HEK293 (cell line): Measurements from ENCODE around the gene PCDHA6.

Source experiments
- CTCF ChIA-PET: fragments of 350-600 bp; formaldehyde crosslinking; extraction: SDS; loops from one replicate; lab custom pipeline; 2021; ENCODE audit warnings: antibody characterized with exemption; lab: Yijun Ruan, JAX
- POLR2A ChIA-PET: fragments of 300-600 bp; formaldehyde crosslinking; extraction: SDS; loops from one replicate; lab custom pipeline; 2020; ENCODE audit warnings: antibody characterized with exemption, inconsistent platforms; lab: Yijun Ruan, JAX
- H3K27ac ChIP-seq: fragments of 200-500 bp; sonication (Bioruptor generic); 2 replicates; pipeline ENCODE4 v1.5.1; 2014; ENCODE audit warnings: low read depth, low read length, control low read depth, inconsistent platforms; ENCODE audit errors: extremely low read depth
- H3K36me3 ChIP-seq, 2 experiments: fragments of 200-500 bp in 1 of 2; sonication (Bioruptor generic) in 1 of 2; 1 replicate in 1 of 2; 2 replicates in 1 of 2; pipeline ENCODE4 v1.5.1; 2014 to 2017; ENCODE audit warnings: inconsistent platforms in 2 of 2, low read length in 2 of 2; ENCODE audit not compliant: control insufficient read depth in 2 of 2, insufficient read depth in 1 of 2
- H3K4me1 ChIP-seq: fragments of 200-500 bp; sonication (Bioruptor generic); 2 replicates; pipeline ENCODE4 v1.5.1; 2014; ENCODE audit warnings: mild to moderate bottlenecking, low read length, inconsistent platforms; ENCODE audit not compliant: control insufficient read depth, insufficient read depth
- H3K4me3 ChIP-seq: 2 replicates; pipeline ENCODE4 v1.5.1; 2011; ENCODE audit warnings: low read depth, mild to moderate bottlenecking, control low read depth, low read length, moderate library complexity
- H3K9me3 ChIP-seq: fragments of 200-500 bp; sonication (Bioruptor generic); 2 replicates; pipeline ENCODE4 v1.5.1; 2014; ENCODE audit warnings: low read depth, low read length, inconsistent platforms; ENCODE audit not compliant: control insufficient read depth, insufficient read depth
- KLF7 ChIP-seq: fragments of 450-650 bp; formaldehyde crosslinking; IDR thresholded peaks from 2 replicates; pipeline ENCODE4 v1.5.1; 2016; ENCODE audit warnings: missing biosample characterization, missing genetic modification characterization, borderline replicate concordance
- PATZ1 ChIP-seq: fragments of 450-650 bp; formaldehyde crosslinking; IDR thresholded peaks from 2 replicates; pipeline ENCODE4 v1.5.1; 2016; ENCODE audit warnings: missing biosample characterization, missing genetic modification characterization
- RBAK ChIP-seq: fragments of 450-650 bp; formaldehyde crosslinking; IDR thresholded peaks from 2 replicates; pipeline ENCODE4 v1.5.1; 2016; ENCODE audit warnings: missing biosample characterization, missing genetic modification characterization
- TRIM28 ChIP-seq: IDR thresholded peaks from 2 replicates; pipeline ENCODE4 v1.6.1; 2011; ENCODE audit warnings: low read length, control low read depth, borderline replicate concordance
- ZBTB11 ChIP-seq: fragments of 450-650 bp; formaldehyde crosslinking; conservative IDR thresholded peaks from 2 replicates; pipeline ENCODE4 v1.5.1; 2016; ENCODE audit warnings: low read depth, missing biosample characterization, missing genetic modification characterization
- ZBTB48 ChIP-seq: fragments of 450-650 bp; formaldehyde crosslinking; IDR thresholded peaks from 2 replicates; pipeline ENCODE4 v1.5.1; 2016; ENCODE audit warnings: missing biosample characterization, missing genetic modification characterization
- ZNF169 ChIP-seq: fragments of 450-650 bp; formaldehyde crosslinking; IDR thresholded peaks from 2 replicates; pipeline ENCODE4 v1.5.1; 2016; ENCODE audit warnings: missing biosample characterization, missing genetic modification characterization
- ZNF214 ChIP-seq: fragments of 450-650 bp; formaldehyde crosslinking; IDR thresholded peaks from 2 replicates; pipeline ENCODE4 v1.5.1; 2017; ENCODE audit warnings: missing biosample characterization, mild to moderate bottlenecking, missing genetic modification characterization, borderline replicate concordance
- ZNF239 ChIP-seq: fragments of 450-650 bp; formaldehyde crosslinking; IDR thresholded peaks from 2 replicates; pipeline ENCODE4 v1.5.1; 2016; ENCODE audit warnings: missing biosample characterization, missing genetic modification characterization
- ZNF362 ChIP-seq: fragments of 450-650 bp; formaldehyde crosslinking; IDR thresholded peaks from 2 replicates; pipeline ENCODE4 v1.5.1; 2016; ENCODE audit warnings: missing biosample characterization, missing genetic modification characterization
- ZNF398 ChIP-seq: fragments of 450-650 bp; formaldehyde crosslinking; IDR thresholded peaks from 2 replicates; pipeline ENCODE4 v1.5.1; 2017; ENCODE audit warnings: missing biosample characterization, missing genetic modification characterization
- ZNF558 ChIP-seq: fragments of 450-650 bp; formaldehyde crosslinking; IDR thresholded peaks from 2 replicates; pipeline ENCODE4 v1.5.1; 2016; ENCODE audit warnings: missing biosample characterization, missing genetic modification characterization
- ZNF621 ChIP-seq: fragments of 450-650 bp; formaldehyde crosslinking; IDR thresholded peaks from 2 replicates; pipeline ENCODE4 v1.5.1; 2017; ENCODE audit warnings: missing biosample characterization, missing genetic modification characterization
- ZNF626 ChIP-seq: fragments of 450-650 bp; sonication (Bioruptor Pico); formaldehyde crosslinking; IDR thresholded peaks from 2 replicates; pipeline ENCODE4 v1.5.1; 2018; ENCODE audit warnings: missing biosample characterization, missing genetic modification characterization, inconsistent platforms
- ZNF777 ChIP-seq: fragments of 450-650 bp; formaldehyde crosslinking; IDR thresholded peaks from 2 replicates; pipeline ENCODE4 v1.5.1; 2017; ENCODE audit warnings: missing biosample characterization, missing genetic modification characterization, borderline replicate concordance
- ZSCAN30 ChIP-seq: fragments of 450-650 bp; IDR thresholded peaks from 2 replicates; pipeline ENCODE4 v1.5.1; 2018; ENCODE audit warnings: missing biosample characterization, mild to moderate bottlenecking, missing genetic modification characterization, moderate library complexity

The PCDHA6 gene

GRCh38 chr5:140877262-140877581 lies 49.5 kb downstream of the PCDHA6 start:
- POLR2A ChIA-PET: no interaction called here
- H3K4me1 ChIP-seq: no peaks in the 10 kb centered on the region
- TF ChIP-seq ZBTB48 (tag by site-specific recombination): no peak
- TF ChIP-seq TRIM28: no peak
- TF ChIP-seq ZNF398 (tag by site-specific recombination): no peak
- no peak for TF ChIP-seq ZNF621
- no peak for TF ChIP-seq KLF7 (tag by site-specific recombination)
- no peak for TF ChIP-seq PATZ1 (tag by site-specific recombination)
- no peak for TF ChIP-seq ZNF362
- TF ChIP-seq ZNF777: no peak
- TF ChIP-seq ZNF214 (tag by site-specific recombination): no peak
- no peak for TF ChIP-seq ZNF626 (tag by site-specific recombination)
- TF ChIP-seq ZSCAN30 (tag by site-specific recombination): no peak
- TF ChIP-seq ZNF558: no peak
- TF ChIP-seq ZNF169: no peak
- TF ChIP-seq ZNF239 (tag by site-specific recombination): no peak
- no peak for TF ChIP-seq ZBTB11 (tag by site-specific recombination)
- no peak for TF ChIP-seq RBAK (tag by site-specific recombination)
- TF ChIP-seq, all 188 proteins: peak for 0
- H3K27ac ChIP-seq: no peak overlapping the region
- CTCF ChIA-PET: no interaction called here
- no peak overlapping the region for H3K4me3 ChIP-seq
- no peaks in the 10 kb centered on the region for H3K36me3 ChIP-seq
- H3K9me3 ChIP-seq: no peaks in the 10 kb centered on the region
